CD4-positive, alpha-beta T cell treated with Interleukin-12 subunit alpha and Interleukin-12 subunit beta, for 1 hour (primary cell): ENCODE measurements around the gene NRXN3.

Experiments used
- DNase-seq: peaks from one replicate; pipeline ENCODE4 v3.0.0-alpha.2; 2020

The NRXN3 gene

DNA sequence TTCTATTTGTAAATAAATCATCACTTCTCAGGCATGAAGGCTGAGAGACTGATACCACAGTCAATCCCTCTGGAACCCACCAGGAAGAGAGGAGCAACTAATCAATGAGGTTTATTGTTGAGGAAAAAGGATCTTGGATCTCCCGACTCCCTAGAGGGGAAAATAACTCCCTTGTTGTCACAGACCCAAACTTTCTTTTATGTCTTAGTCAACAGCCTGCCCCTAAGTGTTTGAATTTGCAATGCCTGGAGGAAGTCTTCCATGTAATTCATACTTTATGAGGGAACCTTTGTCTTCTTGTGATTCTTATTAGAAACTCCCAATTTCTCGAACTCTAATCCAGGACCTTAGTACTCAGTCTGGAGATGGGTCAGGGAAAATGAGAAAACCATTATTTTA lies 1235.3 kb downstream of the NRXN3 start:
- DNase-seq: no peak

DNA sequence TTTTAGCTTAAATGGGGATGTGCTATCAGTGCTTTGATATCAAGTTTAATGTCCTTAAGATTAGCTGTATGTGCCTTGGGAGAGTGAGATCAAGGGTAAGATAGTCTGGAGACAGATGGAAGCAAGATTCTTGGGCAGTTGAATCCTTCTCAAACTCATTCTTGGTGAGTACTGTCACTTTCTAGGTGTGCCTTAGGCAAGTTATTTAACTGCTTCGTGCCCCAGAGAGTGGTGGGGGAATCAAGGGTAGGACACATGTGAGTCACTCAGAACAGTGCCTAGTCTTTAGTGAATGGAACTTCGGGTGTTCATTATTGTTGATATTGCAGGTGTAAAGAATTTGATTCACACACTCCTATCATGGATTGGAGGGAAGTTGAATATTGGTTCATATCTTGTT lies 1237.4 kb downstream of the NRXN3 start:
- no peak for DNase-seq

DNA sequence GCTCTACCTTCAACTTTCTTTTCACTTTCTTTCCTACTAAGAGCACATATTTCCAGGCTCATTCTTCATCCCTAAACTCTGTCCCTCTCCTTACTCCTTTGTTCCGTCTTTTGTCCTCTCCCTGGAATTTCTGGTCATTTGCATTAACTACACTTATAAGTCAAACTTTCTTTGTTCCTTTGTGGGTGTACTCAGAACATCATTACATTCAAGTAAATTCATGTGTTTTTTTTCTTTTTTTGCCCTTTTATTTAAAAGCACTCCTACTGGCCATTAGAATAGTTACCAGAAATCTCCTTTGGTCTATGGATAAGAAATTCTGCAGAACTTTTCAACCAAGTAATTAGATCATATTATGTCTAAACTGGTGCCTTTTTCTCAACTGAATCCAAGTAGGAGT lies 1238.5 kb downstream of the NRXN3 start:
- no peak for DNase-seq

DNA sequence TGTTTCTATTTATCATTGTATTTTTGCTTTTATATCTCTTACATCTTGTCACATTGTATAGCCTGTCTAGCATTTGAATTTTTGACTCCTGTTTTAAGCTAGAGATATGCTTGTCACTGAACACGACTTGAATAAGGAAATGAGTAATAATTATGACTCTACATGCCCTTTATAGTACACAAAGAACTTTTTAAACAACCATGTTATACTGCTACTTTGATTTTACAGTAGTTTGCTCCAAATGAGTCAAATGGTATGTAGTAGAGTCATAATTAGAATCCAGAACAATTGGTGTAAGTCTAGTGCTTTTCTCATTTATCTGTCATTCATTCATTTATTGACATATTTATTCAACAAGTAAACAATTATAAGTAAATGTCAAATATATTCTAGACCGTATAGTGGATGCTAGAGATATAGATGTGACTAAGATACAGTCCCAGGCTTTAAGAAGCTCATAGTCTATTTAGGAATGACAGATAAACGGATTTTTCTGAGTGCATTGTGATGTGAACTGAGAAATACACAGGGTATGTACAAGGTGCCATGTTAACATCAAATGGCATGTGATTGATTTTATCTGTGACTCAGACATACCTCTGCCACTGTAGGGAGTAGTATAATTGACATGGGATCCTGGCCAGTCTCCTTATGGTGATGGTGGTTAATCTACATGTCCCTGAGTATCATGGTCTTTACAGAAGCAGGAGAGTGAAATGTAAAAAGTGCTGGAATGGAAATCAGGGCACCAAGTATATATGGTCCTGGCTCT lies 1241.4 kb downstream of the NRXN3 start:
- no peak for DNase-seq

DNA sequence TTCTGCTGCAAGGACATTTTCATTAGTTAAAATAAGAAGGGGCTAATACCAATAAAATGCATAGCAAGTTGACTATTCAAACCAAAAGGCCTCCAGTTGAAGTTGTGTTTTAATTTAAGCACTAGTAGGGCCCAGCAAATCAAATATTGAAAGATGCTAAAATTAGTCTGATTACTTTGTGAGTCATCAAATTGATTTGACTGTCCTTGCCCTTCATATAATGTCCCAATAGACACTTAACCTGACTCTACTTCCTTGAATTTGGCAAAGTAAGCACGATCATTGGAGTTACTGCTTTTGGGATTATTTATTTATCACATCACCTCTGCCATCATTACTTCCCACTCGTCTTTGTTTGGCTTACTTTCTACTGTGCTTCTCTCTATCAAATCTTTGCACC lies 1242.6 kb downstream of the NRXN3 start:
- no peak for DNase-seq

DNA sequence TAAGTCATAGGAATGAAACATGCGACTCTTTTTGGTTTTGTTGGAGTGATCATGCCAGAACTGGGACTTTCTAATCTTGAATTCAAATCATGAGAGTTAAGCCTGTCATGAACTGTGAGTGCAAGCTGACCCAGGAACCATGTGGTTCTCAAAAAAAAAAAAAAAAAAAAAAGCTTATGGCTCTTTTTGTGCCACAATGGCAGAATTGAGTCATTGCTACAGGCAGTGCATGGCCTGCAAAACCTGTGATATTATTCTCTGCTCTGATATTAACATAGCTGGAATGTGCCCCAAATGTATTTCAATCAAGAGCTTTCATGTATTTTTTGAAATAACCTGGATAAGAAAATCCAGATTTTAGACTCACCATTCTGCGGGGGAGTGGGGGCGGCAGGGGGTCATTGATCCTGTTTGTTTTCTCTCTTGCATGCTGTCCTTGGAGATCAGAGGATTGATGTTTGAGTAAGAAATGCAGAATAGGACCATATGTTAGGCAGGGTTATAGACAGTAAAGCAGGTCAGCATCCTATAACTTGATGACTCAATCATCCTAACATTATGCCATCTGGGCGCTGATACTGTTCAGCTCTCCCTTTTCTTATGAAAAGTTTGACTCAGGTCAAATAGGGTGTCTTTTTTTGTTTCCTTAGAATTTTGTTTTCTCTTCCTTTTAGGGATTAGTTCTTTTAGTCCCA lies 1243.7 kb downstream of the NRXN3 start:
- DNase-seq: no peak

DNA sequence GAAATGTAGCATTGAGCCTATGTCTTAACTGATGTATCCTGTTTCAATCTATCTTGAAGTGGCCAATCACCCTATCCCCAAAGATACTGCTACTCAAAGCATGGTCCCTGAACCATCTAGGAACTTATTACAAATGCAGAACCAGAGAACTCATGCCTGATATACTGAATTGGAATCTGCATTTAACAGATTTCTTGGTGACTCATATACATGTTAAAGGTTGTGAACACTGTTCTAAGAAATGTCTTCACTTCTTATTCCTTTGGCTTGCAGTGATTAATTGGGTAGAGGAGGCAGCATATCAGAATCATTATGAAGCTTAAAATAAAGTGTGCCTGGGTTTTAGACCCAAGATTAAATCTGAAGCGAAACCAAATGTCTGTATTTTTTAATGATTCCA lies 1245.6 kb downstream of the NRXN3 start:
- DNase-seq: no peak

DNA sequence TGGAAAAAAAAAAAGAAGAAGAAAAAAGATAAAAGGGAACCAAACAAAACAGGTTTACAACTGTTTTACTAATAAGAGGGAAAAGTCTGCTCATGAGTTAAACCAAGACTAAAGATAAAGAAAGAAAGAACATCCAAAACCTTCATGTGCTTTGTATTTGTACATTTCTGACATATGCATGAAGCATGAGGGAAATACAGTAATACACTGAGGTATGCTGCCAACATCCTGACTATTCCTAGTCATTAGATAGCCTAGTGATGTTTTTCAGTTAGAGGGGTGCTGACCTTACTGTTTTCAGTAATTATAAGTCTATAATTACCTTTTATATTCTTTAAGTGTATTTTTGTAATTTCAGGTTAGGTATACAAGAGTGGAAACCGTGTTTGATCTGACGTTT lies 1247.8 kb downstream of the NRXN3 start:
- DNase-seq: no peak

DNA sequence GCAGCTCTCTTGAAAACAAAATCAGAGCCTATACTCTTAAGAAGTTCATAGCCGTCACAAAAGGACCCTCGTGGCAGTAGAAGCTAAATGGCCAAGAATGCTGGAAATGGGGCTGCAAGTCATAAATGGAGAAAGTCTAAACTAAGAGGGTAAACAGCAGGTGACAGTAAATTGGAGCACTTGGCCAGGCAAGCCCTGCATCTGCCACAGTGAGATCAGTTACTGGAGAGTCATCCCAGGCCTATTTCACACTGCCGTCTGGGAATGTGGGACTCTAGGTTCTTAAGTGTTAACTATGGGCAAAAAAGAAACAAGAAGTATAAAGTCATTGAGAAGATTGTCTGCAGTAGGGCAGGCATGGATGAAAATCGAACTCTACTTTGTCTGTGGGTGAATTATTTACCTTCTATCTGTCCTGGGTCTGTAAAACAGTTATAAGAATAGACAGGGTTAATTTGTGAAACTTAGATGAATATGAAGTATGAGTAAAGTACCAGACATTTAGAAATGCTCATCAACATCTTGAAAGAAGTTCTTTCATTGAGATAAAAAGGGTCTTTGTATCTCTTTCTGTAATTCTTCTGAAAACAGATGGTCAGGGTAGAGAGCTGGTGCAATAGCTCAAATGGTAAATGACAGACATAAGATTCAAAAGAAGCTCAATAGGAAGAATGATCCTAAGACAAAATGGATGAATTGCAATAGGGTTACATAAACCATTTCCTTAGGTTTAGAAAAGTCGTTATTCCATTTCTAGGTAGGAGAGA lies 1248.7 kb downstream of the NRXN3 start:
- DNase-seq: no peak

DNA sequence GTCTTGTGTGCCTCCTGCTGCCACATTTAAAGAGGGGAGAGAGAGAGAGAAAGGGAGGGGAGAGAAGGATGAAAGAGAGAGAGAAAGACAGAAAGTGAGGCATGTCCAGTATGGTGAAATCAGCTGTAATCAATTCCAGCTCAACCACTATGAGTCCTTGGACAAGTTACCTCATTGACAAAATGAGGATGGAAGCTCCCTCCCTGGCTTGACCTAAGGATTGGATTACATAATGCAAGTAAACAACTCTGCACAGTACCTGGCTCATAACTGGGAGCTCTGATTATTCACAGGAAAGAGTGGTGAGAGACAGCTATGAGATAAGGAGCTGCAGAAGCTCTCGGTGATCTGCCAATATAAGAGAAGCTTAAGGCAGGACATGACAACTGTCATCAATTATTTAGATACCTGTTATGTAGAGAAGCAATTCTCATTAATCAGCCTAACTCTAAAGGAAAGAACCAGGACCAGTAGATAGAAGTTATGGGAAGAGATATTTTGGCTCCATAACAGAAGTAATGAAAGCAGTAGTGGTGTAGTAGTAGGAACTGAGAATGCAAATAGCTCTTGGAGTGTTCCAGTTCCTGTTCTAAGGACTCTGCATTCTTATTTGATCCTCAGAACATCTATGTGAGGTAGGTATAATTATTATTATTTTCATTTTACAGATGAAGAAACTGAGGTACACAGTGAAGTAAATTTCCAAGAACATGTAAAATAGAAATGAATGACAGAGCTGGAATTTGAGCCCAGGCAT lies 1249.6 kb downstream of the NRXN3 start:
- DNase-seq: no peak

DNA sequence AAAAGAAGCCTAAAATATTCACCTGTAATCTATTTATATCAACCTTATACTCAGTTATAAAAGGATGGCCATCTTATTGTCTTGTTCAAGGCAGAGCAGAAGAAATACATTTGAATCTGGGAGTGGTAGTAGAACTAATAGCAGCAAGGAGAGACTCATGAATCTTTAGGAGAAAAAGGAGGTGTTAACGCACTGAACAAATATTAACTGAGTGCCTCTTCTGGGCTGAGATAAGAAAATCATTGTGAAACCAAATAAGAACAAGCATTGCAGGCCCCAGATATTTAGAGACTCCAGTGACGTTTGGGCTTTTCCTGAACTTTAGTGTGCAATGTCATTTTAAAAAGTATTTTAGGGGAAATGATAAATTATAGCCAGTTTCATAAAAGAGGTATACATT lies 1250.6 kb downstream of the NRXN3 start:
- no peak for DNase-seq

DNA sequence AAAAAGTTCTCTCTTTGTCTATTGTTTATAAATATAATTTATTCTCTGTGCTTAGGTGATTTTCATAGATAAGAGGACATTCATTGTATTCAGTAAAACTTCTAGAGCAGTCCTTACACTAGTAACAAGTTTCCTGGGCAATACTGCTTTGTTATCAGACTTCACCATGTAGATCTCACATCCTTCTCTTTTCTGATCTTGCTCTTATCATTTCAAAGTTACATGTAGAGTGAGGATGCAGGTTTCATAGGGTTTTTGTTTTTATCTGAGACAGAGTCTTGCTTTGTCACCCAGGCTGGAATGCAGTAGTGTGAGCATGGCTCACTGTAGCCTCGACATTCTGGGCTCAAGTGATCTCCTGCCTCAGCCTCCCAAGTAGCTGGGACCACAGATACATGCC lies 1251.6 kb downstream of the NRXN3 start:
- no peak for DNase-seq

DNA sequence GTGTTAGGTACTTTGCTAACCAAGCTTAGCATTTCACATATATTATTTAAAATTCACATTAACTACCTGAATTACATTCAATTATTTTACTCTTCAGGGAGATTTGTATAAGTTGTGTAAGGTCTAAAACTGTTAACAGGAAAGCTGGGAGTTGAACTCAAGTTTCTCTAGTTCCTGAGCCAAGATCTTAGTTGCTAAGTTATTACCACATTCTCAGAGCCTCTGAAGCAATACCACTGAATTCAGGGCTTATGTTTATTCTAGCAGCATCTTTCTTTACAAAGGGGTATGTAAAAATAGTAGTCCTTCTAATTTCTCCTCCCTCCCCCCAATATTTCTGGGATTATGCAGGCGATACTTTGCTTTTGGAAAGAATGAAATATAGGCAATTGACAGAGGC lies 1254.3 kb downstream of the NRXN3 start:
- no peak for DNase-seq

DNA sequence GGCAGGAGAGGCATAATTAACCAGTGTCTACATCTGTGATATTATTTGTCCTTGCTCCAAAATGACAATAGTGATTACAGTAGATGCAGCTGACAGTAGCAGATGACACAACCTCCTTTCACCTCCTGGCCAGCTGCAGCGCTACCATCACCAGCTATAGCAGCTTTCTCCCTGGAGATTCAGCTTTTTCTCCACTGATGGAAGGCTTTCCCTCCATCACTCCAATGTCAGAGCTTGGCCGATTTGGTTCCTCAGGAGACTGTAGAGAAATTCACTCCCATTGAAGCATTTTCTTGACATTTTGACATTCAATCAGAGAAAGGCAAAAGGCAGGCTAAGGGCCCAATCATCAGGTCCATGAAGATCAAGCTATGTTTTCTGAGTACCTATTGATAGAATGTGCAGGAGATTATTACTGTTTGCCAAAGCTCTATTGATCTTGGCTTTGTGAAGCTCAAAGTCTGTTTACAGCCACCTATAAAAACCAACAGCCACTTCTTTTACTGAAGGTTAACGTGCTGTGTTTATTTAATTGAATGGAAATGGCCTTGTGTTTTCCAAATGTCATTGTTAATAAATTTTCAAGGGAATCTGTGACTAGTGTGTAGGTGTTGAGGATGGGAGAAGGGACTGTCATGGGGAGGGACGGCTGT lies 1256.1 kb downstream of the NRXN3 start:
- no peak for DNase-seq

DNA sequence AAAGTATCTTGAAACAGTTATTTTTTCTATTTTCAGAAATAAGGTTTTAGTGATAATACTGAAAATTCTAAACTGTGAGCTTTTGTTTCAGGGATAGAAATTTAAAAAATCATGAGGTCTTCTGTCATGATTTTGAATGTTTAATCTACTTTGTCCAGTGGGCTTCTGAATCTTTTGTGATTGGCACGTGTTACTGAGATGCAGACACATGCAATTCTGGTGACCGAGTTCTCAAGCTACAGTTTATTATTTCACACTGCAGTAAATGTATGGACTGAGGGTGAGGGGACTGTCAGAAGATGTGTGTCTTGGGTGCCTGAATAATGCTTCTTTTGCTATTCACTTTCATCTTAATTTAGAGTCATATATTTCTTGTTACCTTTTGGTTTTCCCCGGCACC lies 1262.5 kb downstream of the NRXN3 start:
- no peak for DNase-seq

DNA sequence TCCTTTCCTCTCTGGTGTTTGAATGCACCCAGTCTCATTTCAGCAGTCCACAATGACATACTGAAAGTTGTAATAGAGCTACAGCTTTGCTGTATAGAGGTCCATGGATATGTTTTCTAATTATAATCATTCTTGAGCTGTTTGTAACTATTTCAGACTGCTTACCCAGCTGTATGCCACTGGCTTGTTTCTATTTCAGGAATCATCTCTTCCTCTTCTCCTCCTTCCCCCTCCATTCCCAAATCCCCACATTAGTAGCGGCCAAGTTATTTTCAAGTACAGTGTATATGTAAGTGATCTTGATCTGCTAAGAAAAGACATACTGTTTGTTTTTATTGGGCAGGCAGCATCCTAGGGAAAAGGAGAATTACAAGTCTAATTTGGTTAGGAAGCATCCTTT lies 1266.2 kb downstream of the NRXN3 start:
- DNase-seq: no peak

DNA sequence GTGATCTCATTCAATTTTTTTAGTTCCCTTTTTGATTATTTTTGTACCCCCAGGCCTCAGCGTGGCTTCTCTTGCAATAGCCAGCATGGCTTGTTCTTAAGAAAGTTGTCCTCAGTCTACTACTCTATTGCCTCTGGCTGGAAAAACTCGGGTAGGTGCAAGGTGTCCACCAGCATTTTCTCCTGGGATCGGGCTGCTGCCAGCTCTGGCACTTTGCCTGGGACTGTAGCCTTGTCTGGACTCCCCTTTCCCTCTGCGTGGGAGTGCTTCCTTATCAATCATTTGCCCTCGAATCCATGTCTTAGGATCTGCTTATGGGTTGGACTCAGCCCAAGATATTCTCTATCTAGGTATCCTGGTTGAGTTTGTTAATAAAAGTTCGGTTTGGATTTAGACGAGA lies 1267.8 kb downstream of the NRXN3 start:
- DNase-seq: no peak

DNA sequence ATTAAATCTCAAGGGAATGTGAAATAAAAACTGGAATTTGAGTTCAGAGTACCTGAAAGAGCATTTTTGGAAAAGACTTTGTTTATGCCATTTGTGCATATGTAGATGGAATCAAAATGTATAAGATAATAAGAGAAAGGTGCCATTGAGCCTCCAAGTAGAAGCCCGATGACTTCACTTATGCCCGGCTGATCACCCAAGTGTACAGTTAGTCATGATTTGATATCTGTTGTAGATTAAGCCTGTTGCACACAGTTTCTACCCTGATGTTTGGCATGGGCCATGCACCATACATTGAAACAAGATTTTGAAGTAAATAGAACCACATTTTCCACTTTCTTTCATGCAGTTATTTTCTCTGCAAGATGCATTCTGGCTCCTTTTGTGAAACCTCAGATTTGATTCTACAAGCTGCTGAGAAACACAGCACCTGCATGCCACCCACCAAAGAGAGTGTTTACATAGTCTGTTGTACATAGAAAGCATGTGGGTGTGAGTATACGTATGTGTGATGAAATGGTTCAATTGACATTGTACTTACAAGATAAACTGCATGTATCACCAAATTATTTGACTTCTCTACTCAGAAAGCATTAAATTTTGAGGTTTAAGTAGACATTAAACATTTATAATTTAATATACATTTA lies 1268.6 kb downstream of the NRXN3 start:
- no peak for DNase-seq

DNA sequence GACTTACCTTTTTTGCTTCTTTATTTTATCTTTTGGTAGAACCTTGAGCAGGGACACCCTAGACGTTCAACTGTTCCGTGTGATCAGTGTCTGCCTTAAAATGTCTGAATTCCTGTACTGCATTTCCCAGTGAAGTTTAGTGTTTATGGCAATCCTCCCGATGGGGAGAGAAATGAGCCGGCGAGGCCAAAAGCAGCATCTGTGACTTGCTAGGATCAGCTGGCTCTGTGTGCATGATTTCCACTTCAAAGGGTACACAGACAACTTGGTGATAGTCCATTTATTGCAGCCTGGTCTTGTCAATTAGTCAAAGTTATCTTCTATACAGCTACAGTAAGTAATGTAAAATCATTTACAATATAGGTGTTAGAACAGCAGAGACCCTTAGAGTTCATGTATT lies 1272.6 kb downstream of the NRXN3 start:
- DNase-seq: no peak

DNA sequence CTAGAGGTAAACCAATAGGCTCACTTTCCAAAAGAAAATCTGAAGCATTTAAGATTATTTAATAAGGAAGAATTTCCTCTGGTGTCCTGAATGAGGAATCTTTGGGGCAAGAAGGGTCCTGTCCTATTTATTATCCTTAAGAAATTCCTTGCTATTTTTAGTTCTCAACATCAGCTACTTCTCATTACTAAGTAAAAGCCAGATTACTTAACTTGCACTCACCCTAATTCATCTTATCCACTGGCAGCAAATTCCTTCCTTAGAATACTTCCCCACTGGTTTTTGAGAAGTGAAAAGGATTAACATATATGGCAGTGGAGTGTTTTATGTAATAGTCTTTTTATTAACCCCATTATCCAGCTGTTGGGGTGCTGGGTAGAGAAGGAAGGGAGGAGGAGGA lies 1273.4 kb downstream of the NRXN3 start:
- DNase-seq: no peak

DNA sequence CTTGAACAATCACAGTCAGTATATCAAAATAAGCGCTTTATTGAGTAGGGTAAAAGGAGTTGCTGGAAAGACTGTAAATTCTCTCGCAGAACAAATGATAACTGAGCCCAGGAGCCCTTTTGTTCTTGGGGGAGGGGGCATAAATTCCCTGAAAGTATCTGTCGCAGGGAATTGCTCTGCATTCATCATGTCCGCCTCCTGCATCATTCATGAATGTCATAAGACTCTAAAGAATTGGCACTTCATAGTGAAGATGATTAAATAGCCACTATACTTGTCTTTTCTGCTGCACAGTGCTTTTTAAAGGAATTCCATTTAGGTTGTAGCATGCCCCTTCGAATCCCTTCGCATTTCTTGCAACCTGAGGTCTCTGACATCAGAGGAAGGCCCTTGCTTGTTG lies 1278.8 kb downstream of the NRXN3 start:
- no peak for DNase-seq

DNA sequence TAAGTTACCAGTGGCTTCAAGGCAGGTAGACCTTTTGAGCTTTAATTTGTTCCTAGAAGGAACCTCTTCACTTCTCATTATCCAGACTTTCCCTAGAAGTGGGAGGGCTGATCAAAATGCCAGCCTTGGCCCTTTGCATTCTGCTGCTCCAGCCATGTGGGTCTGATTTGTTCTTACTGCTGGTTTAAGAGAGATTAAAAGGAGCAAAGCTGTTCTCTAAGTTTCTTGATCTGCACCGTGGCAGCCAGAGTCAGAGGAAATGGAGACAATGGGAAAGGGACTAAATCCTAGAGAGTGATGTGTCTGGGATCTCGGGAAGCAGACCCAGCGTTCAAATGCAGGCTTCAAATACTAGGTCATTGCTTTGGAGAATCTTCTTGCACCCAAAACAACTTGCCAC lies 1281.4 kb downstream of the NRXN3 start:
- DNase-seq: no peak
